ENCODE measurements around the gene TRIM38.

TRIM38 gene

GRCh38 chr6:25935953-25936352 lies 26.6 kb upstream of the TRIM38 start:
- TF ChIP-seq ZFP30 (CRISPR knock-in tag; IDR thresholded peaks at IDR 0.05) (no peak), TOX (CRISPR knock-in tag; IDR thresholded peaks at IDR 0.05; ENCODE audit: borderline replicate concordance) (no peak), ZNF565 (CRISPR knock-in tag; conservative IDR thresholded peaks at IDR 0.05; ENCODE audit: low read depth) (no peak), CREB5 (CRISPR knock-in tag; IDR thresholded peaks at IDR 0.05; ENCODE audit: low read depth) (no peak), ZFP3 (CRISPR knock-in tag; IDR thresholded peaks at IDR 0.05) (no peak), GLIS3 (CRISPR knock-in tag; IDR thresholded peaks at IDR 0.05) (no peak), ARNTL (CRISPR knock-in tag; IDR thresholded peaks at IDR 0.05; ENCODE audit: borderline replicate concordance, low read depth) (no peak), BACH2 (CRISPR knock-in tag; IDR thresholded peaks at IDR 0.05; ENCODE audit: borderline replicate concordance) (no peak), ZNF8 (CRISPR knock-in tag; IDR thresholded peaks at IDR 0.05) (no peak), CSRNP3 (CRISPR knock-in tag; IDR thresholded peaks at IDR 0.05) (no peak)
- ATAC-seq, result no peak

GRCh38 chr6:25939593-25939992 lies 23.0 kb upstream of the TRIM38 start:
- no peak for ATAC-seq
- TF ChIP-seq ZNF8 (CRISPR knock-in tag; IDR thresholded peaks at IDR 0.05) (no peak), TOX (CRISPR knock-in tag; IDR thresholded peaks at IDR 0.05; ENCODE audit: borderline replicate concordance) (no peak), RARB (CRISPR knock-in tag; IDR thresholded peaks at IDR 0.05) (no peak), GLIS3 (CRISPR knock-in tag; IDR thresholded peaks at IDR 0.05) (no peak)

- peak; percentile 88 for ATAC-seq
These were observed 19.9 kb upstream of the TRIM38 start for GRCh38 chr6:25942561-25943147.

GRCh38 chr6:25943887-25944286 lies 18.7 kb upstream of the TRIM38 start:
- no peak for TF ChIP-seq ARNTL (CRISPR knock-in tag; IDR thresholded peaks at IDR 0.05; ENCODE audit: borderline replicate concordance, low read depth)
- no peak for TF ChIP-seq CSRNP3 (CRISPR knock-in tag; IDR thresholded peaks at IDR 0.05)
- TF ChIP-seq TOX (CRISPR knock-in tag; IDR thresholded peaks at IDR 0.05; ENCODE audit: borderline replicate concordance), result no peak
- no peak for TF ChIP-seq RARB (CRISPR knock-in tag; IDR thresholded peaks at IDR 0.05)
- ATAC-seq, result no peak

More at GRCh38 chr6:25942561-25943147, 19.9 kb upstream of the TRIM38 start:
- no peak for TF ChIP-seq CSRNP3 (CRISPR knock-in tag; IDR thresholded peaks at IDR 0.05)
- TF ChIP-seq ZNF565 (CRISPR knock-in tag; conservative IDR thresholded peaks at IDR 0.05; ENCODE audit: low read depth), result no peak
- TF ChIP-seq ZNF8 (CRISPR knock-in tag; IDR thresholded peaks at IDR 0.05), result no peak
- no peak for TF ChIP-seq CREB5 (CRISPR knock-in tag; IDR thresholded peaks at IDR 0.05; ENCODE audit: low read depth)
- no peak for TF ChIP-seq ZNF70 (CRISPR knock-in tag; IDR thresholded peaks at IDR 0.05)
- TF ChIP-seq CSDC2 (CRISPR knock-in tag; IDR thresholded peaks at IDR 0.05), result no peak

- no peak for ATAC-seq
- TF ChIP-seq ARNTL (CRISPR knock-in tag; IDR thresholded peaks at IDR 0.05; ENCODE audit: borderline replicate concordance, low read depth), result no peak
- no peak for TF ChIP-seq CSRNP3 (CRISPR knock-in tag; IDR thresholded peaks at IDR 0.05)
- no peak for TF ChIP-seq TOX (CRISPR knock-in tag; IDR thresholded peaks at IDR 0.05; ENCODE audit: borderline replicate concordance)
- no peak for TF ChIP-seq SNAI2 (CRISPR knock-in tag; IDR thresholded peaks at IDR 0.05)
- TF ChIP-seq TSHZ2 (CRISPR knock-in tag; IDR thresholded peaks at IDR 0.05), result no peak
- no peak for TF ChIP-seq RARB (CRISPR knock-in tag; IDR thresholded peaks at IDR 0.05)
- no peak for TF ChIP-seq POU6F1 (CRISPR knock-in tag; IDR thresholded peaks at IDR 0.05; ENCODE audit: borderline replicate concordance, low read depth)
- TF ChIP-seq CSDC2 (CRISPR knock-in tag; IDR thresholded peaks at IDR 0.05), result no peak
These were observed 17.7 kb upstream of the TRIM38 start for GRCh38 chr6:25944688-25945574.

Data from SK-N-SH treated with all-trans-retinoic acid at 6 μM for 48 hours (cell line).